OCI-LY7 (cell line): ENCODE measurements around the gene MRO. TPM values are rescaled to one million over a fixed set of nuclear protein-coding genes. Genes with fewer than 3 reads are reported as not detected.
"Not testable (repeated sequence)": the region's sequence is repeated elsewhere in the genome, so short reads cannot be mapped to it uniquely, and the experiment has no call there.

Experiments
- BruUV-seq: library from RNA; stranded (reverse); fragments of 400-500 nt; replicated peaks from 2 replicates; lab custom pipeline; 2021; lab: Mats Ljungman, UMichigan
- CTCF ChIA-PET: fragments of 300-600 bp; sonication (Branson Sonifier 250); formaldehyde crosslinking; loops from one replicate; lab custom pipeline; 2022; ENCODE audit warnings: antibody characterized with exemption; ENCODE audit not compliant: unreplicated experiment; lab: Charles Lee
- POLR2A ChIA-PET: fragments of 300-600 bp; sonication (Branson Sonifier 250); formaldehyde crosslinking; loops from one replicate; lab custom pipeline; 2022; ENCODE audit warnings: antibody characterized with exemption; lab: Charles Lee
- DNase-seq: peaks from one replicate; pipeline ENCODE4 v3.0.0-alpha.2; 2015; ENCODE audit warnings: low spot score
- H2AFZ ChIP-seq: fragments of 200-600 bp; sonication (generic), shearing (Covaris generic); 2 replicates; pipeline ENCODE4 v1.6.1; 2014; ENCODE audit warnings: mild to moderate bottlenecking, antibody characterized with exemption, low read length, moderate library complexity
- H3K27ac ChIP-seq: fragments of 200-600 bp; sonication (generic); 2 replicates; pipeline ENCODE4 v1.5.1; 2014; ENCODE audit warnings: mixed run types, low read depth, mild to moderate bottlenecking, moderate library complexity, low read length, inconsistent platforms; ENCODE audit not compliant: poor library complexity, severe bottlenecking
- H3K36me3 ChIP-seq: fragments of 200-600 bp; sonication (generic); 2 replicates; pipeline ENCODE4 v1.6.1; 2014; ENCODE audit warnings: mild to moderate bottlenecking, antibody characterized with exemption, low read length, moderate library complexity, mixed read lengths; ENCODE audit not compliant: insufficient read depth
- H3K4me1 ChIP-seq: fragments of 200-600 bp; sonication (generic); 2 replicates; pipeline ENCODE4 v1.5.1; 2014; ENCODE audit warnings: mild to moderate bottlenecking, low read length; ENCODE audit not compliant: insufficient read depth, poor library complexity, severe bottlenecking
- H3K4me2 ChIP-seq: fragments of 200-600 bp; sonication (generic); 2 replicates; pipeline ENCODE4 v1.6.1; 2014; ENCODE audit warnings: mild to moderate bottlenecking, low read length
- H3K4me3 ChIP-seq: fragments of 200-600 bp; sonication (generic); 2 replicates; pipeline ENCODE4 v1.5.1; 2014; ENCODE audit warnings: mild to moderate bottlenecking, low read depth, low read length; ENCODE audit not compliant: poor library complexity, severe bottlenecking
- H3K79me2 ChIP-seq: fragments of 200-600 bp; sonication (generic); 2 replicates; pipeline ENCODE4 v1.6.1; 2016; ENCODE audit warnings: low read depth, mild to moderate bottlenecking, low read length, moderate library complexity, mixed read lengths; ENCODE audit not compliant: insufficient read depth
- H3K9me2 ChIP-seq: fragments of 200-600 bp; sonication (generic); 2 replicates; pipeline ENCODE4 v1.6.1; 2016; ENCODE audit warnings: mild to moderate bottlenecking, low read length, mixed read lengths; ENCODE audit not compliant: insufficient read depth
- H3K9me3 ChIP-seq: fragments of 200-600 bp; sonication (generic); 2 replicates; pipeline ENCODE4 v1.6.1; 2014; ENCODE audit warnings: mild to moderate bottlenecking, mixed run types, low read length, mixed read lengths
- H4K20me1 ChIP-seq: fragments of 200-600 bp; sonication (generic); 2 replicates; pipeline ENCODE4 v1.6.1; 2014; ENCODE audit warnings: mild to moderate bottlenecking, antibody characterized with exemption, low read length, moderate library complexity, mixed read lengths; ENCODE audit not compliant: insufficient read depth
- CTCF ChIP-seq: fragments of 200-600 bp; sonication (generic); conservative IDR thresholded peaks from 2 replicates; pipeline ENCODE4 v1.5.1; 2014; ENCODE audit warnings: mild to moderate bottlenecking, antibody characterized with exemption, low read length, moderate library complexity, mixed read lengths
- EZH2phosphoT487 ChIP-seq: fragments of 200-600 bp; sonication (generic); IDR thresholded peaks from 2 replicates; pipeline ENCODE4 v1.6.1; 2018; ENCODE audit warnings: low read depth, borderline replicate concordance, mild to moderate bottlenecking, mixed run types, antibody characterized with exemption, low read length, moderate library complexity, mixed read lengths
- intact Hi-C: fragments of 100-400 bp; cut with micrococcal nuclease; formaldehyde crosslinking; loops from one replicate; pipeline ENCODE4 v1.10.0; 2022; ENCODE audit not compliant: unreplicated experiment
- total RNA-seq, 2 experiments: library from RNA; depleted of rRNA in 1 of 2; stranded (reverse); fragments of >200 nt in 1 of 2; shearing (Covaris generic) in 1 of 2; gene quantifications; 2 replicates each; pipeline ENCODE4 v1.2.3, GENCODE V29; 2014 to 2022

Gene MRO
- total RNA-seq, 2 experiments from 2014 or later = 0.22 to 0.46 TPM

- Histone ChIP-seq H3K36me3 (no peaks in the 10 kb centered on the region), H4K20me1 (no peaks in the 10 kb centered on the region), H3K79me2 (no peaks in the 10 kb centered on the region), H3K9me3 (no peaks in the 10 kb centered on the region), H3K4me3 (no peak overlapping the region), H3K27ac (no peak overlapping the region), H3K9me2 (no peaks in the 10 kb centered on the region), H3K4me2 (no peak overlapping the region), H2AFZ (no peak overlapping the region), H3K4me1 (peaks cover 24% of the 10 kb centered on the region)
- no TSS peak for BruUV-seq
- POLR2A ChIA-PET = no interaction called here
- CTCF ChIA-PET = no interaction called here
- intact Hi-C loops = no loop called here
- TF ChIP-seq CTCF (no peak), EZH2phosphoT487 (no peak)
- no peak for DNase-seq
Measured at GRCh38 chr18:50839341-50839740, 19.5 kb upstream of the MRO start.

GRCh38 chr18:50836521-50836957, 16.7 kb upstream of the MRO start:
- Histone ChIP-seq H3K4me2 (peak overlapping the region; percentile 53), H3K9me3 (no peaks in the 10 kb centered on the region), H4K20me1 (no peaks in the 10 kb centered on the region), H3K27ac (peak overlapping the region; percentile 33), H3K9me2 (no peaks in the 10 kb centered on the region), H3K4me1 (peaks cover 45% of the 10 kb centered on the region), H2AFZ (peak overlapping the region; percentile 80; the same call in 1 of the 2 replicates), H3K4me3 (peak overlapping the region; percentile 25), H3K36me3 (no peaks in the 10 kb centered on the region), H3K79me2 (no peaks in the 10 kb centered on the region)
- no TSS peak for BruUV-seq
- TF ChIP-seq EZH2phosphoT487 = no peak
- TF ChIP-seq CTCF = no peak
- peak; percentile 47 for DNase-seq
- CTCF ChIA-PET = no interaction called here
- POLR2A ChIA-PET = interaction anchor here (0.6 to 0.7 kb wide), 2 partner anchors 213 to 568 kb away, joined by 3 to 5 read pairs; no protein-coding TSS in a partner anchor
- intact Hi-C loops = no loop called here

- CTCF ChIA-PET, DNase-seq, H3K9me3 ChIP-seq, H2AFZ ChIP-seq, intact Hi-C loops, H3K36me3 ChIP-seq, H3K27ac ChIP-seq, H3K79me2 ChIP-seq, H3K4me2 ChIP-seq, BruUV-seq, H3K4me3 ChIP-seq, H4K20me1 ChIP-seq, H3K9me2 ChIP-seq: not testable (repeated sequence)
- peaks cover 45% of the 10 kb centered on the region for H3K4me1 ChIP-seq
- POLR2A ChIA-PET = interaction anchor here (0.6 to 1.4 kb wide), 4 partner anchors 11 to 150 kb away, joined by 3 to 4 read pairs (median 3); no protein-coding TSS in a partner anchor
Measured at GRCh38 chr18:50833496-50833895, 13.7 kb upstream of the MRO start.
